Activated CD4-positive, alpha-beta T cell treated with anti-CD3 and anti-CD28 coated beads, Interleukin-2, Interleukin-4, amounts not matched to agents 100 ng/mL and 50 ng/mL, durations not matched to agents 16 hours and 8 hours (primary cell): ENCODE results near the gene TMEM256.

Source experiments
- DNase-seq: peaks from one replicate; pipeline ENCODE4 v3.0.0-alpha.2; 2020; ENCODE audit warnings: low spot score

Gene TMEM256

GRCh38 chr17:7429722-7430121, 25.8 kb upstream of the TMEM256 start:
- DNase-seq = no peak

GRCh38 chr17:7428557-7428956, 24.7 kb upstream of the TMEM256 start, which contains the start of gene SPEM3:
Gene SPEM3 (plus strand): TSS chr17:7428857. CDS start chr17:7428903, 46 bp downstream.
- DNase-seq = no peak

- DNase-seq = no peak
Measured at GRCh38 chr17:7427549-7427948, 23.7 kb upstream of the TMEM256 start.

- no peak for DNase-seq
Measured at GRCh38 chr17:7426896-7427489, 23.1 kb upstream of the TMEM256 start.

- no peak for DNase-seq
Measured at GRCh38 chr17:7426203-7426863, 22.4 kb upstream of the TMEM256 start.

- DNase-seq = no peak
Measured at GRCh38 chr17:7425756-7426155, 21.9 kb upstream of the TMEM256 start.

GRCh38 chr17:7425316-7425715, 21.4 kb upstream of the TMEM256 start, which contains the start of gene SPEM2:
Gene SPEM2 (plus strand): TSS chr17:7425616. CDS start chr17:7425689, 73 bp downstream.
- DNase-seq = no peak

- DNase-seq = no peak
Measured at GRCh38 chr17:7423679-7424078, 19.8 kb upstream of the TMEM256 start.

GRCh38 chr17:7421186-7421585, 17.3 kb upstream of the TMEM256 start:
- no peak for DNase-seq

- DNase-seq = no peak
Measured at GRCh38 chr17:7419819-7420610, 16.1 kb upstream of the TMEM256 start, which contains the start of gene SPEM1. Gene SPEM1 (plus strand): TSS chr17:7420324. CDS start chr17:7420385, 61 bp downstream.

GRCh38 chr17:7418472-7419152, 14.7 kb upstream of the TMEM256 start:
- no peak for DNase-seq

- no peak for DNase-seq
Measured at GRCh38 chr17:7417056-7417655, 13.3 kb upstream of the TMEM256 start.

- DNase-seq = no peak
Measured at GRCh38 chr17:7416323-7416722, 12.4 kb upstream of the TMEM256 start.

- DNase-seq = no peak
Measured at GRCh38 chr17:7415784-7416183, 11.9 kb upstream of the TMEM256 start.

GRCh38 chr17:7414837-7415236, 10.9 kb upstream of the TMEM256 start:
- DNase-seq = no peak

GRCh38 chr17:7413346-7413985, 9.6 kb upstream of the TMEM256 start:
- DNase-seq = no peak

GRCh38 chr17:7411427-7411750, 7.5 kb upstream of the TMEM256 start:
- DNase-seq = no peak

GRCh38 chr17:7410634-7411426, 6.9 kb upstream of the TMEM256 start:
- no peak for DNase-seq

GRCh38 chr17:7409716-7410115, 5.8 kb upstream of the TMEM256 start:
- DNase-seq = no peak

GRCh38 chr17:7408863-7409262, 5.0 kb upstream of the TMEM256 start:
- no peak for DNase-seq

GRCh38 chr17:7408252-7408727, 4.4 kb upstream of the TMEM256 start:
- DNase-seq = no peak
